ENCODE data around the gene AKAP17A.

DNA sequence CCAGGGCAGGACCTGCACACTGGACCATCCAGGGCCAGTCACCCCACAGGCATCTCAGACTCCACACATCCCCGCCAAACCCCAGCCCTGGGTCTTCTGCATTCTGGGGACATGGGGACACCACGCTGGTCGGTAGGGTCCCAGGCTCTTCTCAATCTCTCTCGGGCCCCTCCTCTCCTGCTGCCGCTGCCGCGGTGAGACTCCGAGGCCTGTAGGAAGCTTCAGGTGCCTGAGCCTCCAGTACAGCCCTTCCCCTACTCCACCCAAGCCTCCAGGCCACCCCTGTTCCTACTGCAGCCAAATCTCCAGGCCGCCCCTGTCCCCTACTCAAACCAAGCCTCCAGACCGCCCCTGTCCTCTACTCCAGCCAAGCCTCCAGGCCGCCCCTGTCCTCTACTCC, 17.9 kb downstream of the AKAP17A start:
- TF ChIP-seq CTCF (IDR thresholded peaks at IDR 0.05) = no peak
- TF ChIP-seq POLR2A (IDR thresholded peaks at IDR 0.05) = no peak

Data from vagina (tissue), 2 donors.